Endothelial cell of umbilical vein (primary cell): ENCODE results near the gene DDX3X. TPM values are rescaled to one million over a fixed set of nuclear protein-coding genes. Genes with fewer than 3 reads are reported as not detected.

Source experiments
- BruUV-seq: library from RNA; stranded (reverse); fragments of 400-500 nt; replicated peaks from 2 replicates; lab custom pipeline; 2021; lab: Mats Ljungman, UMichigan
- CTCF ChIA-PET: fragments of 300-600, 350-600 bp; sonication (Branson Sonifier 250); formaldehyde crosslinking; loops from one replicate; lab custom pipeline; 2021; ENCODE audit warnings: antibody characterized with exemption, inconsistent platforms; lab: Charles Lee
- POLR2A ChIA-PET: fragments of 300-600, 350-600 bp; sonication (Branson Sonifier 250); formaldehyde crosslinking; loops from one replicate; lab custom pipeline; 2021; ENCODE audit warnings: antibody characterized with exemption, inconsistent platforms; lab: Charles Lee
- DNase-seq: peaks from one replicate; pipeline ENCODE4 v3.0.0-alpha.2; 2011; ENCODE audit warnings: low read depth, low spot score
- FAIRE-seq: peaks from 2 replicates; lab custom pipeline; 2011; peaks lifted over from hg19 to GRCh38; lab: Jason Lieb, UNC
- H2AFZ ChIP-seq: 2 replicates; pipeline ENCODE4 v1.6.0; 2012; ENCODE audit warnings: low read depth, low read length, control low read depth, inconsistent platforms
- H3K27ac ChIP-seq: 2 replicates; pipeline ENCODE4 v1.5.1; 2011; ENCODE audit warnings: low read depth, mild to moderate bottlenecking, control low read depth, low read length, moderate library complexity; ENCODE audit not compliant: insufficient read depth
- H3K27me3 ChIP-seq, 2 experiments: 2 replicates each; pipeline versions ENCODE4 v1.6.0 to v1.6.1; 2011; ENCODE audit warnings: low read length in 2 of 2, mixed read lengths in 1 of 2; ENCODE audit not compliant: control insufficient read depth in 2 of 2, insufficient read depth in 2 of 2
- H3K36me3 ChIP-seq, 2 experiments: 2 replicates in 1 of 2; 3 replicates in 1 of 2; pipeline ENCODE4 v1.5.1; 2011; ENCODE audit warnings: low read length in 2 of 2, mild to moderate bottlenecking in 1 of 2, moderate library complexity in 1 of 2; ENCODE audit not compliant: control insufficient read depth in 2 of 2, insufficient read depth in 2 of 2; ENCODE audit errors: extremely low read depth in 1 of 2
- H3K4me1 ChIP-seq: 3 replicates; pipeline ENCODE4 v1.5.1; 2011; ENCODE audit warnings: mild to moderate bottlenecking, low read length; ENCODE audit not compliant: control insufficient read depth, insufficient read depth; ENCODE audit errors: extremely low read depth
- H3K4me2 ChIP-seq: 2 replicates; pipeline ENCODE4 v1.6.1; 2011; ENCODE audit warnings: low read length, control low read depth, mixed read lengths; ENCODE audit not compliant: insufficient read depth
- H3K4me3 ChIP-seq, 3 experiments: fragments of 200-600 bp in 1 of 3; sonication (generic), shearing (Covaris generic) in 1 of 3; replicated peaks in 1 of 3; 2 replicates each; pipeline ENCODE4 v1.5.1; 2011 to 2016; ENCODE audit warnings: control low read depth in 3 of 3, low read length in 3 of 3, mild to moderate bottlenecking in 2 of 3, inconsistent platforms in 1 of 3, low read depth in 1 of 3, moderate library complexity in 1 of 3; ENCODE audit not compliant: insufficient read depth in 1 of 3
- H3K79me2 ChIP-seq: 2 replicates; pipeline ENCODE4 v1.6.0; 2012; ENCODE audit warnings: low read length, inconsistent platforms; ENCODE audit not compliant: control insufficient read depth, insufficient read depth
- H3K9ac ChIP-seq: replicated peaks from 2 replicates; pipeline ENCODE3; 2011; ENCODE audit warnings: low read length, control low read depth; ENCODE audit not compliant: insufficient read depth; ENCODE audit errors: extremely low read depth
- H3K9me1 ChIP-seq: replicated peaks from 3 replicates; pipeline ENCODE4 v1.6.0; 2011; ENCODE audit warnings: mild to moderate bottlenecking, low read length; ENCODE audit not compliant: control insufficient read depth, insufficient read depth; ENCODE audit errors: extremely low read depth
- H3K9me3 ChIP-seq: replicated peaks from 2 replicates; pipeline ENCODE4 v1.5.1; 2012; ENCODE audit warnings: low read length, inconsistent platforms; ENCODE audit not compliant: control insufficient read depth, insufficient read depth
- H4K20me1 ChIP-seq: replicated peaks from 2 replicates; pipeline ENCODE3; 2011; ENCODE audit warnings: mild to moderate bottlenecking, low read length; ENCODE audit not compliant: control insufficient read depth, insufficient read depth; ENCODE audit errors: extremely low read depth
- CTCF ChIP-seq, 2 donors: IDR thresholded peaks; 1 replicate in 1 of 2; 2 replicates in 1 of 2; pipeline ENCODE4 v1.5.1; 2011; ENCODE audit warnings: low read length in 2 of 2, mild to moderate bottlenecking in 2 of 2, moderate library complexity in 2 of 2, control low read depth in 1 of 2, inconsistent platforms in 1 of 2, low read depth in 1 of 2; ENCODE audit not compliant: insufficient read depth in 1 of 2; ENCODE audit errors: extremely low read depth in 1 of 2
- EZH2 ChIP-seq: IDR thresholded peaks from 2 replicates; pipeline ENCODE4 v1.6.1; 2012; ENCODE audit warnings: borderline replicate concordance, low read depth, mild to moderate bottlenecking, moderate library complexity, low read length, inconsistent platforms; ENCODE audit not compliant: severe bottlenecking
- FOS ChIP-seq: IDR thresholded peaks from 2 replicates; pipeline ENCODE4 v1.6.1; 2011; ENCODE audit warnings: mild to moderate bottlenecking, low read length, moderate library complexity, borderline replicate concordance; ENCODE audit not compliant: insufficient read depth
- GATA2 ChIP-seq: IDR thresholded peaks from 2 replicates; pipeline ENCODE4 v1.7.0; 2011; ENCODE audit warnings: low read depth, mild to moderate bottlenecking, moderate library complexity, mixed read lengths, low read length; ENCODE audit not compliant: insufficient read length, insufficient read depth
- JUN ChIP-seq: IDR thresholded peaks from 2 replicates; pipeline ENCODE4 v1.6.1; 2011; ENCODE audit warnings: borderline replicate concordance, low read depth; ENCODE audit not compliant: insufficient read length, insufficient read depth
- MAX ChIP-seq: IDR thresholded peaks from 2 replicates; pipeline ENCODE4 v1.6.1; 2011; ENCODE audit not compliant: insufficient read depth, insufficient read length
- MYC ChIP-seq: IDR thresholded peaks from one replicate; pipeline ENCODE4 v1.6.1; 2011; ENCODE audit warnings: mild to moderate bottlenecking, low read depth, low read length
- POLR2A ChIP-seq: IDR thresholded peaks from 2 replicates; pipeline ENCODE4 v1.6.1; 2012; ENCODE audit warnings: low read depth, mild to moderate bottlenecking, control low read depth, low read length
- POLR2AphosphoS5 ChIP-seq: IDR thresholded peaks from 2 replicates; pipeline ENCODE4 v1.6.1; 2012; ENCODE audit warnings: low read depth, mild to moderate bottlenecking, control low read depth, low read length, moderate library complexity; ENCODE audit not compliant: insufficient read depth
- dilution Hi-C: fragments of 300-500 bp; cut with MboI; formaldehyde crosslinking; loops from one replicate; pipeline ENCODE4 v1.15.0; 2019; ENCODE audit warnings: low sequenced_read_pairs; ENCODE audit not compliant: extremely low pct_ligation_motif_present
- intact Hi-C: fragments of 100-400 bp; cut with micrococcal nuclease; formaldehyde crosslinking; loops from one replicate; pipeline ENCODE4 v1.10.0; 2022
- polyA plus RNA-seq, 4 experiments: library from polyadenylated mRNA; depleted of rRNA in 3 of 4; stranded (reverse) in 3 of 4; unstranded in 1 of 4; fragments of >200 nt; gene quantifications; 2 replicates each; pipeline versions ENCODE4 v1.2.1 to v1.2.3, GENCODE V29; 2011 to 2012; ENCODE audit warnings: missing spikeins in 1 of 4
- total RNA-seq: library from RNA; stranded (reverse); gene quantifications from 2 replicates; pipeline ENCODE4 v1.2.3, GENCODE V29; 2021

The DDX3X gene
- total and polyA plus RNA-seq, 2 donors (not counting 3 experiments of a cell fraction or from before 2014, with no cell fraction given) = 48.5 to 300 TPM

- Histone ChIP-seq H3K27me3 (no peaks in the 10 kb centered on the region), H3K27ac (no peak overlapping the region), H3K9me1 (no peaks in the 10 kb centered on the region), H3K4me3 (no peak overlapping the region), H2AFZ (no peak overlapping the region), H3K4me2 (peak overlapping the region; percentile 91), H3K4me1 (peaks cover 8% of the 10 kb centered on the region), H4K20me1 (peaks cover 19% of the 10 kb centered on the region), H3K9me3 (no peaks in the 10 kb centered on the region), H3K9ac (no peak overlapping the region), H3K79me2 (peaks cover 91% of the 10 kb centered on the region), H3K36me3 (peaks cover 3 to 19% of the 10 kb centered on the region in 2 experiments)
- CTCF ChIA-PET = no interaction called here
- intact Hi-C loops (loop anchor here (10.0 kb wide), 1 partner anchor 254 kb away; the partner anchor contains the start of gene USP9X), dilution Hi-C loops (no loop called here)
- no TSS peak for BruUV-seq
- TF ChIP-seq MAX (no peak), MYC (no peak), JUN (no peak)
- DNase-seq (no peak), FAIRE-seq (no peak)
- POLR2A ChIA-PET = no interaction called here
These were observed 4.5 kb downstream of the DDX3X start for GRCh38 chrX:41338436-41338835.

GRCh38 chrX:41339148-41339547 lies 5.2 kb downstream of the DDX3X start:
- Histone ChIP-seq H3K79me2 (peaks cover 92% of the 10 kb centered on the region), H3K4me2 (no peak overlapping the region), H3K36me3 (peaks cover 3 to 24% of the 10 kb centered on the region in 2 experiments), H3K4me1 (peaks cover 8% of the 10 kb centered on the region), H3K27ac (no peak overlapping the region), H3K9ac (no peak overlapping the region), H3K9me3 (no peaks in the 10 kb centered on the region), H3K9me1 (no peaks in the 10 kb centered on the region), H3K27me3 (no peaks in the 10 kb centered on the region), H4K20me1 (peaks cover 19% of the 10 kb centered on the region), H3K4me3 (no peak overlapping the region), H2AFZ (no peak overlapping the region)
- ChIA-PET POLR2A (no interaction called here), CTCF (no interaction called here)
- BruUV-seq = no TSS peak
- no peak for TF ChIP-seq POLR2AphosphoS5
- no peak for TF ChIP-seq MYC
- no peak for TF ChIP-seq MAX
- TF ChIP-seq CTCF (IDR thresholded peaks at IDR 0.05; ENCODE audit: extremely low read depth in 1 of 2, insufficient read depth in 1 of 2, low read depth in 1 of 2, low read length in 2 of 2) = no peak
- TF ChIP-seq GATA2 = no peak
- no peak for TF ChIP-seq FOS
- TF ChIP-seq JUN = no peak
- TF ChIP-seq EZH2 = no peak
- TF ChIP-seq POLR2A = no peak
- no peak for DNase-seq
- intact Hi-C loops = loop anchor here (10.0 kb wide), 1 partner anchor 254 kb away; the partner anchor contains the start of gene USP9X
- dilution Hi-C loops = no loop called here
- no peak for FAIRE-seq
